Neural progenitor cell (in vitro differentiated cells): Measurements from ENCODE around the gene SLC13A4.

Experiments
- CTCF ChIP-seq: fragments of 200-600 bp; sonication (generic); IDR thresholded peaks from 2 replicates; pipeline ENCODE4 v1.5.1; 2017; ENCODE audit warnings: antibody characterized with exemption, mild to moderate bottlenecking
- EZH2phosphoT487 ChIP-seq: fragments of 200-600 bp; sonication (generic); IDR thresholded peaks from 2 replicates; pipeline ENCODE4 v1.6.1; 2017; ENCODE audit warnings: antibody characterized with exemption

- TF ChIP-seq CTCF (no peak), EZH2phosphoT487 (no peak)
Measured at GRCh38 chr7:135687466-135687865, 40.5 kb downstream of the SLC13A4 start.
